ENCODE data around the gene RGS2.

The RGS2 gene

GRCh38 chr1:192831706-192832355 lies 23.0 kb downstream of the RGS2 start:
- DNase-seq: no peak

- DNase-seq: no peak
Observed at GRCh38 chr1:192832492-192832891, 23.7 kb downstream of the RGS2 start.

GRCh38 chr1:192835116-192835515 lies 26.3 kb downstream of the RGS2 start:
- no peak for DNase-seq

GRCh38 chr1:192839162-192840066 lies 30.6 kb downstream of the RGS2 start:
- DNase-seq: no peak

GRCh38 chr1:192844360-192844759 lies 35.5 kb downstream of the RGS2 start:
- no peak for DNase-seq

- no peak for DNase-seq
Observed at GRCh38 chr1:192846950-192847349, 38.1 kb downstream of the RGS2 start.

- no peak for DNase-seq
Observed at GRCh38 chr1:192849011-192849410, 40.2 kb downstream of the RGS2 start.

GRCh38 chr1:192849442-192849841 lies 40.6 kb downstream of the RGS2 start:
- DNase-seq: no peak

GRCh38 chr1:192852001-192852947 lies 43.4 kb downstream of the RGS2 start:
- no peak for DNase-seq

- DNase-seq: no peak
Observed at GRCh38 chr1:192858456-192858855, 49.6 kb downstream of the RGS2 start.

- no peak for DNase-seq
Observed at GRCh38 chr1:192859808-192860207, 51.0 kb downstream of the RGS2 start.

GRCh38 chr1:192860478-192861185 lies 51.8 kb downstream of the RGS2 start:
- DNase-seq: no peak

GRCh38 chr1:192861860-192862259 lies 53.0 kb downstream of the RGS2 start:
- DNase-seq: no peak
